CD4-positive, alpha-beta T cell treated with Interleukin-4 for 1 hour (primary cell): ENCODE measurements around the gene DAP.
"Not testable (repeated sequence)": the region's sequence is repeated elsewhere in the genome, so short reads cannot be mapped to it uniquely, and the experiment has no call there.

Experiments used
- DNase-seq, 2 donors: peaks; one replicate each; pipeline ENCODE4 v3.0.0-alpha.2; 2020 to 2022

DAP gene, protein sequence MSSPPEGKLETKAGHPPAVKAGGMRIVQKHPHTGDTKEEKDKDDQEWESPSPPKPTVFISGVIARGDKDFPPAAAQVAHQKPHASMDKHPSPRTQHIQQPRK

DNA sequence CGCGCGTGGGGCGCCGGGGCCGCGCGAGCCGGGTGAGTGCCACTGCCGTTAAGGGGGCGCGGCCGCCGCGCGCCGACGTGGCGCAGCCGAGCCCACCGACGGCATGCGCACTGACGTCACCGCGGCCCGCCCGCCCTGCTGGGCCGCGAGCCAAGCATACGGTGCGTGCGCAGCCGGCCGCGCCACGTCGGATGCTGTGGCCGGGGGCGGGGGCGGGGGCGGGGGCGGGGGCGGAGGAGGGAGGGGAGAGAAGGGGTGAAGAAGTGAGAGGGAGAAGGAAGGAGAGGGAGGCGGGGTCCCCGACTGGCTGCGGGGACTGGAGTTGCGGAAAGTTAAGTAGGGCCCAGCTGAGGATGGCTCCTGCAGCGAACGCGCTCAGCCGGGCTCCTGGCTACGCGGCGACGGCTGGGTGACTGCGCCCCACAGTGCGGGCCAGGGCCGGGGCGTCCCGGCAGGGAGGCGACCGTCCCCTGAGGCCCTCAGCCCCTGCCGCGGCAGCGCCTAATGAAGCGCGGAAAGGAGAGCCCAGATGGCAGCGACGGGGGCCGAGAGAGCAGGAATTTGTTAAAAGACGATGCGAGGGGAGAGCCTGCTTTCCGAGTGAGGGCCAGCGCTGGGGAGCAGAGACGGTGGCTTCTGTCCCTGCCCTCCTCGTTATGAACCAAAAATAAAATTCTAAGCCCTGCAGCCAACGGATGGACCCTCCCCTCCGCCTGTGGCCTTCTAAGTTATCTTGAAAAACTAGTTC lies at the start of gene DAP:
Gene DAP (minus strand): TSS at position 50 of the 748 bp plus-strand sequence. CDS start 166 bp downstream, outside the sequence.
- peak; percentile 91 for DNase-seq

DNA sequence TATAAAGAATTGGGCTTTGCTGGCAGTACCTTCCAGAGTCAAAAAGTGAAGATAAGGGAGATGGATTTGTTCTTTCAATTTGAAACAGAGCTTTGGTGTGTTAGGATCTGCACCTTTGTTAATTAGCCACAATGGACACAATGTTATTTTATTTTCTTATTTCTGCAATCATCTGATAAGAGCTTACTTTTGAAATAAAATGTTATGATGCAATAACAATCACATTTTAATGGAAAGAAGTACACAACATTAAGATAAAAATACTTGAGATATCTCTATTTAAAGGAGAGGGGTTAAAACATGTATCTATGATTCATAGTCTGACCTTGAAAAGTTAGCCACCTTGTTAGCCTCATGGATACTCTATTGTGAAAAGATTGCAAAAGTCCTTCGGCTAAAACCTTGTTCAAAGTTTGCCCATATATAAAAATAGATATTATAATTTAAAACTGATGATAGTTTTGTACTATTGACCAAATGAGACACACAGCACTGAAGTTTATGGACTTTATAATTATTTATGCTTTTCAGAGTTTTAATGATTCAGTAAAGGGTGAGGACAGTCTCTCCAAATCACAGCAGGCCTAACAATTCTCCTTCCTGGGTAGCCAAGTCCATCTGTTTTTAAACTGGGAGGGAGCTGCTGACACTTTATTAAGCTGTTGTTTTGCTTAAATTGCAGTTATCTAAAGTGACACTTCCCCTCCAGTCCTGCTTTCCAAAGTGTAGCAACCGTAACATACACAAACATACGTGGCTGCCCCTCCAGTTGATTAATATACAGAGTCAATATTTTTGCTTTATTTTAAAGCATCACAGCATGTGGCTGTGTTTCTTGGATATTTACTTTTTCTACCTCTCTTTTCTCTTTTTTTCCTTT lies 47.6 kb upstream of the DAP start:
- no peak for DNase-seq

DNA sequence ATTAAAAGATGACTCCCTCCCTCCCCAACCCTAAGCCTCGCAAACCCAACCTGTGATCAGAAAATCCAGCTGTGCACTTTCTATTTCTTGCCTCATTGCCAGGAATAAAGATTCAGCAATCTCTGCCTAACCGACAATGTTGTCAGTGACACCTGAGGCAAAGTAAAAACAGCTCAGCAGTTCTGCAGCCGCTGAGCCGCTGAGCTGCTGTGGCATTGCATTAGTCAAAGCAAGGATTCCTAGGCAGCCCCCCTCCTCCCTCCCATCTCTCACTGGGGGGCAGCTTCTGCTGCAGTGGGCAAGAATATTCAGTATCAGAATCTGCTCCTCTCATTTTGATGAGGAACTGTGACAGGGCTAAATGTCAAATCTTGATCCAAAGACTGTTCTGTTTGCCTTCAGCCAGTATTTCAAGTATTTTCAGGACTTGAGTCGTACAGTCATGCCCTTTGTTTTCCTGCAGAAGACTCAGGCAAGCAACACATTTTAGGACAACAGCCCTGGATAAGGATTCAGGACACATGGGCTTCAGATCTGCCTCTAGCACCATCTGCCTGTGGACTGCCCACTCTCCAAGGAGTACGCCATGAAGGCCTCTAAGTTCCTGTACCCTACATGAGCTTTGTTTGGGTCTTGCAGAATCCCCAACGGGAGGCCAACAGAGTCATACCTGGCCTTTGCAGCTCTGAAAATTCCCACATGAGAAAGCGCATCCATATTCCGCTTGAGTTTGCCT lies 41.1 kb upstream of the DAP start:
- no peak for DNase-seq

DNA sequence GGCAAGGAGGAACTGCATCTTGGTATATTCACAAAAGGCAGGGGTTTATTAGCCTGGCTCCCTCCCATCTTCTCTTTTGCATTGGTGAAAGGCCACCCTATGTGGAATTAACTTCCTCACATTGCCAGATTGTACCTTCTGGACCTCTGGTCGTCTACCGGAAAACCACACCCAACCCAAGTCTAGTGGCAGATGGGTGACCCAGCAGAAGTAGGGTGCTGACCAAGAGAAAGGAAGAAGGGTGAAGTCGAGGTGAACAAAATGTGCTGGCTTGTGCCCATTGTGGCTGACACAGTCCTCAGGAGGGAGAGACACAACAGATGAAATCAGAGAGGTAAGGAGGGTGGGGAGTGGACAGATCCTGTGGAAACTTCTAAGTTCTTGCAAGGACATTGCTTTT lies 39.8 kb upstream of the DAP start:
- DNase-seq, result no peak

DNA sequence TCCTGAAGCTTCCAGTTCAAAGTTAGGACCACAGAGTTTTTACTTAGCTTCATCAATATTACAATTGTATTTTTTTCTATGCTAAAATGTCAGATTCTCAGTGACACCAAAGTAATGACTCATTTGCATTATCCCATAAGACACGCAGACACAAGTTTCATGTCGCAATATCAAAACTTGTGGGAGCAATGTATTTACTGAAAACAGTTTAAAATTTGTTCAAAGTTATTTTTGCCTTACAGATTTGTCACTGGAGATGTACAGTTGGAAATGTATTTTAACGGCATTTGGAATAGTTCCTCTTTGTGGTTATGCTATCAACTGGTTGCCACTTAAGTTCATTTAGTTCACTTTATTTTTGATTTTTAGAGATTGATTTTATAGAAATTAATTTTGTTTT lies 36.2 kb upstream of the DAP start:
- DNase-seq, result no peak

DNA sequence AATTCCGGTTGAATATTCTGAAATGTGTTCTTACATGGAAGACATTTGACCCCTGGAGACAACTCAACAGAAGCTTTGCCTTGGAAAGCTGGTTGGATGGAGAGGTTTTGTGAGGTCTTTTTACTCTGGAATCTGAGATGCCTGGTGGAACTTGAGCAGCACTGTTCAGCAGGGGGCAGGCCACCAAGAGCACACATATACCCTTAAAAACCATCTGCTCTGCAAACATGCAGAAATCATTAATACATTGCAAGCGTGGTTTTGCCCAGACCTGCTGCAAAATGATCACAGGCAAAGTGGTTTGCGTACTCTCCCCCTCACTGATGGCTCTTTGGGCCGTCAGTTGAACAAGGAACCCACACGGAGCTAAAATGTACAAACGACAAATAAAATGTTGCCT lies 32.8 kb upstream of the DAP start:
- no peak for DNase-seq

DNA sequence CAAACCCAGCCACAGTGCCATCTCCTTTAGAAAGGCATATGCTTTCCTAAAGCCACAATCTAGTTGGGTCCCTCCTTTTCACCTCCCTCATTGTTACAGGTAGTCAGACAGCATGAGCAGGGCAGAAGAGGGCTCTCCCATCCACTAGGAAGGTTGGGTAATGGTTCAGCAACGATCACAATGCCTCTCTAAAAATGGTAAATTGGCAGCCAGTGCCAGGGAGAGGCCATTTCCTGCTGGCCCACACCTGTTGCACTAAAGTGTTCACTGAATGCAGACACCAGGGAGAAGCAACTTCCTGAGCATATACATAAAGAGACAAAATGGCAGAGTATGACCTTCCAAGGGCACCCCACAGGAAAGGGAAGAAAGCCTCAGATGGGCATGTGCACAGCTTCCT lies 31.3 kb upstream of the DAP start:
- DNase-seq, result no peak

DNA sequence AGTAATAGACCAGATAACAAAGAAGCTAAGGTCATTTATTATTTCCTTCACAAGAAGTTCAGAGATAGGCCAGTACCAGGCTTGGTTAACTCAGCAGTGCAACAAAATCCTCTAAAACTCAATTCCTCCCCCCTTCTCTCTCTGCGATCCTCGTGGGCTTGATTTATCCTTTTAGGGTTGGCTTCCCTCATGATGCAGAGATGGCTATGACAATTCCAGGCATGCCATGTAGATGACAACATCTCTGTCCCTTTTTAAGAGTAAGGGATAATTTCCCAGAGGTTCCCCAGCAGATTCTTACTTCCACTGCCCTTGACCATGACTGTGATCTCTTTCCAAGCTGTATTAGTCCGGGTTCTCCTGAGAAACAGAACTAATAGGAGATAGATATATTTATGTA lies 28.7 kb upstream of the DAP start:
- DNase-seq, result no peak

DNA sequence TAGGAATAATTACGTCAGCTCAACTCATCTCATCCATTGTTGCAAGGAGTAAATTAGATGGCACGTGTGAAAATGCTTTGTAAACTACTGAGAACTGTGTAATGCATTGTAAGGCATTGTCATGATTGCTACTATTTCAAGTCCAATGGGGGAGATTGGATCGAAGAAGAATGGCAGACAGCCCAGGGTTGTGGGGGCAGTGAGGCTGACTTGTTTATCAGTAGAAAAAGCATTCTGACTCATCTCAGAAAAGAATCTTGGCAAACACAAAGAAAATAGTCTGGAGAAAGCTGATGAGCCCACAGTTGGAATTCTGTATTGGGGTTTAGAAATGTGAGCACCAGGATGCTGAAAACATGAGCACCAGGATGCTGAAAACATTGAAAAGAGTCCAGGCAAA lies 28.0 kb upstream of the DAP start:
- DNase-seq, result no peak

DNA sequence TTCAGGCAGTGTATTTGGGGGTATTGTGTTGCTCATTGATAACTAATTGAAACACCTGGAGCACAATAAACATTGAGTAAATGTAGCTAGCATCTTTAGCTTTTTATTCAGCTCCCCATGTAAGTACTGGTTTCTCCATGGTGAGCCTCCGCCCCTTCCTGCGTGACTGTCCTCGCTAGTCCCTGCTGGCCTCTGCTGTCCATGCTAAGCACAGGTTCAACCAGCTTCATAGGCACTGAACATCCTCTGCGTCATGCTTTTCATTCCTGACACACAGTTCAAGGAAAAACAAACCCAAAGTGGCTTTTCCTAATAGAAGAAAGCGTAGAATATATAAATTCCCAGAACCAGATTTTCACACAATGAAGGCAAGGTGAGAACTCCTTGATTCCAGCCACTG lies 27.3 kb upstream of the DAP start:
- no peak for DNase-seq

DNA sequence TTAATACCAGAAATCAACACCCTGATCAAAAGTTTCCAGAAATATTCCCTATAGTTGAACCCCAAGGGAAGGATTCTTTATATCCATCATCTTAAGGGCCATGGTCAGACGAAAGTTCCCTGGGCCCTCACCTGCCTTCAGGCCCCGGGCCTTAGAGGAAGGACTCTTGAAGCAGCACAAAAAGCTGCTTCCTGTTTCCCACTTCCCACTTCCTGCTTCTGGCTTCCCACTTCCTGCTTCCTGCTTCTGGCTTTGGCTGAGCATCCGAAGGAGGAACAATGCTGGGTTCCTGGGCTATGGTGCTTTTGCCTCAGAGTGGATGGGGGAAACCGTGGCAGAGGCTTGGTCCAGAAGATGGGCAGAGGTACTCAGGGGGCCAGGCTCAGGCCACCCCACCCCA lies 25.8 kb upstream of the DAP start:
- DNase-seq, result no peak

DNA sequence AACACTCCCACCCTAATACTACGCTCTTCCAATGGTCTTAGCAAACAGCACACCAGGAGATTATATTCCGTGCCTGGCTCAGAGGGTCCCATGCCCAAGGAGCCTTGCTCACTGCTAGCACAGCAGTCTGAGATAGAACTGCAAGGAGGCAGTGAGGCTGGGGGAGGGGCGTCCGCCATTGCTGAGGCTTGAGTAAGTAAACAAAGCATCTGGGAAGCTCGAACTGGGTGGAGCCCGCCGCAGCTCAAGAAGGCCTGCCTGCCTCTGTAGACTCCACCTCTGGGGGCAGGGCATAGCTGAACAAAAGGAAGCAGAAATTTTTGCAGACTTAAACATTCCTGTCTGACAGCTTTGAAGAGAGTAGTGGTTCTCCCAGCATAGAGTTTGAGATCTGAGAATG lies 19.2 kb upstream of the DAP start:
- DNase-seq, result not testable (repeated sequence)

DNA sequence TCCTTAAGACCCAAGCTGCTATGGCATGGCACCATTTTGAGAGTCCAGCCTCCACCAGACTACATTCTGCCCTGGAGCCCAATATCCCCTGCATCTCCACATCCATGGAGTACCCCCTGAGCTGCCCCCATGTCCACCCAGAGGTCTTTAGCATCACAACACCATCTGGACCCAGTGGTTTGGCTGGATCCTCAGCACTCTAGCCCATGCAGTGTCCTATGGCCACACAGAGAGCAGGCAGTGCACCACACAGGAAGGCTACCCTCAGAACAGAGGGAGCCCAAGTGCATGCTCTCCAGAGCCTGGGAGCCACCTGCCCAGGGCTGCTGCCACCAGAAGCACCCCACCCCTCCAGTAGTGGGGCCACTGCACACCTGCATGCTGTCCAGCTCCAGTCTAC lies 18.6 kb upstream of the DAP start:
- DNase-seq, result no peak

DNA sequence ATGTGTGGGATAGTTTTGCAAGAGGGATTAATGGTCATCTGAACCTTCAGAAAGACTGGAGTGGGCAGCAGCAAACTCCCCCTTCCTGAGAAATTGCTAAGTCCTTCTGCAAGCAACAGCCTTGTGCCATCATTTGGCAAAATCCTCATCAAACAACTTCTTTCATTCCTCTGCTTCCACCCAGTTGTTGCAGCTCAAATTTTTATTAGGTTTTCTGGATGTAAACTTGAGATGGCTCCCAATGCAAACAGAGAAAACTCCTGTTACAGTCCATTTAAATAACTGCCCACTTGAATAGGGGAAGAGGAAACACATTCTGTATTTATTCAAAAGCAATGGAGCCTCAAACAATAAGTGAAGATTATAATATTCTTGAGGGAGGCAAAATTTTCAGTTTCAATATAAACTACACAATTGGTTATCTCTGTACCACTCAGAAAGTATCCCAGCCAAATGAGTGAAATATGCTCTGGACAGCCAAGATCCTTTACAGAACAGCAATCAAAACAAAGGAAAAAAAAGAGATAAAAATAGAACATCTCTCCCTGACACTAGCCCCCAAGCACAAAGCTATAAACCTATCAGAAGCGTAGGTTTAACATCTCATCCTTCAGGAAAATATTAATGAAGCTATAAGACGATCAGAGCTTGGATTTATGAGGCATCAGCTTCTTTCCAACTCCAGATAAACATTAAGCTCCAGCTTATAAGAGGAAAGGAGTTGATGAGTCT lies 17.3 kb upstream of the DAP start:
- no peak for DNase-seq

DNA sequence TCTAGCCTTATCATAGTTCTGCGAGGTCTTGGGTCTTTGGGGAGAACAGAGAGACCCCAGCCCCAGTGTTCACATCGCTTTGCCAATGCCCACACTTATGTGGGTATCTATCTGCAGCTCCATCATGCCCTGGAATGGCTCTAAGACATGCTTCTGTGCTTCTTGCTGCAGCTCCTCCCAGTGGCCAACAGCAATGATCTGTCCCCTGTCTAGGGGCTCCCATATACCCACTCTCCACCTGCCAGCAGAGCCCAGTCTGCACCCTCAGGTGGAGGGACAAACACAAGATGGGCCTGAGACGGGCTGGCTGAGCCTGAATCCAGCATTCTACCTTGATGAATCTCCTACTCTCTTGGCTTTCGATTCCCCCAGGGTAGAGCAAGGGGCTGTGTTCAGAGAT lies 14.6 kb upstream of the DAP start:
- no peak for DNase-seq

DNA sequence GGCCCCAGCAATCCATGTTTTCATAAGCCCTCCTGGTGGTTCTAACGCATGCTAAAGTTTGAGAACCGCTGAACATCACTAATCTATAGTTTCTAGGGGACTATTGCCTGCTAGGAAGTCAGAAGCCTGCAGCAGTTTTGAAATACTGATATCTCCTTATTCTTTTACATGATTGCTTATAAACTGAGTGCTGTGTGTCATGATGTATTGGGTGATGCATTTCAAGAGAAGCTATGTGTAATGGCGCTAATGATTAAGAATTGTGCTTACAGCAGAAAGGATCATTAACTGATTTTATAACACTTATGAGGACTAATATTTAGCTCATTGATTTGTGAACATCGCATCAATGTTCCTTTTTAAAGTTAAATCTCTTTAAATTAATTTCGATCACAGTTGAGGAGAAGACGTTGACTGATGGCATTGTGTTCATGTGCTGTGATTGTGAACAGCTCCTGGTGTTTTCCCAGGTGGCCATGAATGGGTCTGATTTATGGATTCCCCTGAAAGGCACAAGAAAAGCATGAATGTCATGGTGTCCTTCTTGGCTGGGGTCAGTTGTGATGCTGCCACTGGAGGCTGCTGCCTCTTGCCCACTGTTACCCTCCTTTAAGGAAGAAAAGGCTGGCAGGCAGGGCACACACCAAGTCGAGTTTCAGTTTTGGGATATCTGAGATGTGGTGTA lies 12.0 kb upstream of the DAP start:
- no peak for DNase-seq

DNA sequence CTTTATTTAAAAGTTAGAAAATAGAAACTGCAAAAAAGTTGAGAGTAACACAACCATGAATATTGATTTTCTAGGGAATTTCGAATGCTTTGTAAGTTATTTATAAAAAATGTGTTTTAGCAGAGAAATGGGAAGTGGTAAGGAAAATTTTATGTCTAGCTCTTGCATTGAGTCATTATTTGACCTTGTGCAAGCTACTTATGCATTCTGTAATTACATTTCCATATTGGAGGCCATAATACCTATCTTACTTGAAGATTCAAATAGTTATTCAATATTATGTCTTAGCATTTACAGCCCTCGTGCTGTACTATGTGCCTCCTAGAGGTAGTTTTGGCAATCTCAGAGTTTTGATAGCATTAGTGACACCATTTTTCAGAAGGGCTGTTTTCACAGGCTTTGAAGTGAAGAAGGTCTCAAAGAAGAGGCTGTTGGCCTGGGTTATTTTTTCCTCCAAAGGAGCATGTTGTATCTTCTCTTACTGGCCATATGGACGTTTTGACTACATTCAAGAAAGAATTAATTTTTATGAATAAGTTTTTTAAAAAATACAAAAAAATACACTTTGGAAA lies 7.4 kb upstream of the DAP start:
- no peak for DNase-seq

DNA sequence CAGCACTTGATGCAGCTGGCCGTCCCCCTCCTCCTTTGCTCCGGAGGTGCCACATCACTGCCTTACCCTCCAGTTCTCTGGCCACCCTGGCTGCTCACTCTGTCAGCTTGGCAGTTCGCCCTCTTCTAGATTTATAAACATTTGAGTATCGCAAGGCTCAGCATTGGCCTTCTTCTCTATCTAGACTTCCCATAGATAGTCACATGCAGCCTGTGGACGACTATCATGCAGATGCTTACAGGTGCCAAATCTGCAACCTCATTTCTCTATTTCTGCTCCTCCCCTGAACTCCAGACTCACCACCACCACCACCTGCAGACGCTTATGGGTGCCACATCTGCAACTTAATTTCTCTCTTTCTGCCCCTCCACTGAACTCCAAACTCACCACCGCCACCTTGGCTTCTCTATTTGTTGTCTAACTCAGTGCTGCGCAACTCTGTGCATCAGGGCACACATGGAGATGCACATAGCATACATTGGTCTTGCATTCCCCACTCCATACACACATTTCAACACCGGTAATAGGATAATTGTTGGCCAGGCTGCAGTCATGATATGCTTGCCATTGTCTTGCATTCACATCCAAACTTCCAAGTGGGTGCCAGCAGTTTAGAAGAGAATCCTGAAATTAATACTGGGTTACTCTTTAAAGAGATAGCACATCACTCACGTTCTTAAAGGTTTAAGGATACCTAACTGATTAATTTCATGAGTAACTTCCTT lies 1.9 kb upstream of the DAP start:
- peak in 1 of 2 donors; percentile 33 for DNase-seq

DNA sequence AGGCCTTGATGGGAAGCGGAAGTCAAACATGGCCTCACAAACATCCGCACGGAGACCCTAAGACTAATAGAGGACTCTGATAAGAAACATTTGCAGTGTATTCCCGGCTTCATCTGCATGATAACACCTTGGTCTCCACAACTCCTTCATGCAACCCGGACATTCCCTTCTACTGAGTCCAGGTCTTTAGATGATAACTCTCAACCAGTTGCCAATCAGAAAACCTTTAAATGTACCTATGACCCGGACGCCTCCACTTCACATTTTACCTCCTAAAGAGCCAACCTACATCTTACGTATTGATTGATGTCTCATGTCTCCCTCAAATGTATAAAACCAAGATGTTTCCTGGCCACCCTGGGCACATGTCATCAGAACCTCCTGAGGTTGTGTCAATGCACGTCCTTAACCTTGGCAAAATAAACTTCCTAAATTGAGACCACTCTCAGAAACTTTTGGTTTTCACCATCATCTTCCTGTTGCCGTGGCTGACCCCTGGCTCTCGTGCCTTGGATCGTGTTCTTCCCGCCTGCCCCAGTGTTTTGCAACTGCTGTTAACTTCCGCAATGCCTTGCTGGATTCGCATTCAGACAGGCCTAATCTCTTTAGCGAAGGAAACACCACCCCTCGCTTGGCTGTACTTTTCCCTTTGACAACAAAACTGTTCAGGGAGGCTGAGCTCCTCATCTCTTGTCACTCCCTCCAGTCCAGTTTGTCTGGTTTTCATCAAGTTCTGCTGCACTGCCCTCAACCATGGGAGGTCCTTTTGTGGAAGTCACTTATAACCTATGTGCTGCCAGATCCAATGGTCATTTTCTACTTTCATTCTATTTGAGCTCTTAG lies 1.1 kb upstream of the DAP start:
- peak; percentile 9 to 39 for DNase-seq

DNA sequence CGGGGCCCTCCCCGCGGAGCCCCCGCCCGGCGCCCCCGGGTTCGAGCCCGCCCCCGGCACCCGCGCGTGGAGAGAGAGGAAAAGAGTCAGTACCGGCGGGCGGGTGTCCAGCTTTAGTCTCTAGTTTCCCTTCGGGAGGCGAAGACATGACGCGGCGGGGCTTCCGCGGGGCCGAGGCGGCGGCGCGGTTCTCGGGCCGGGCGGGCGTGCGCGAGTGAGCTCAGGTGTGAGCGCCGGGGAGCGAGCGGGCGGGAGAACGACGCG lies 181 bp downstream of the DAP start:
- DNase-seq, result no peak
